Astrocyte (in vitro differentiated cells and primary cell): ENCODE measurements around the gene MICAL3. TPM values are rescaled to one million over a fixed set of nuclear protein-coding genes. Genes with fewer than 3 reads are reported as not detected.

Experiments
- DNase-seq: peaks from one replicate; pipeline ENCODE4 v3.0.0-alpha.2; 2010; ENCODE audit warnings: low read depth
- FAIRE-seq: peaks from 2 replicates; lab custom pipeline; 2011; peaks lifted over from hg19 to GRCh38; lab: Jason Lieb, UNC
- H2AFZ ChIP-seq: 2 replicates; pipeline ENCODE4 v1.6.0; 2012; ENCODE audit warnings: low read depth, low read length, inconsistent platforms
- H3K27ac ChIP-seq: 2 replicates; pipeline ENCODE4 v1.5.1; 2011; ENCODE audit warnings: low read depth, low read length, inconsistent platforms
- H3K27me3 ChIP-seq: 2 replicates; pipeline ENCODE4 v1.6.0; 2011; ENCODE audit warnings: low read length, inconsistent platforms; ENCODE audit not compliant: insufficient read depth
- H3K36me3 ChIP-seq: 2 replicates; pipeline ENCODE4 v1.5.1; 2011; ENCODE audit warnings: low read length, inconsistent platforms; ENCODE audit not compliant: insufficient read depth
- H3K4me1 ChIP-seq: 2 replicates; pipeline ENCODE4 v1.5.1; 2011; ENCODE audit warnings: low read length, inconsistent platforms; ENCODE audit not compliant: insufficient read depth
- H3K4me2 ChIP-seq: 2 replicates; pipeline ENCODE4 v1.6.0; 2012; ENCODE audit warnings: low read length, inconsistent platforms
- H3K4me3 ChIP-seq: 2 replicates; pipeline ENCODE4 v1.5.1; 2011; ENCODE audit warnings: low read depth, mild to moderate bottlenecking, low read length, inconsistent platforms; ENCODE audit not compliant: insufficient read depth
- H3K79me2 ChIP-seq: 2 replicates; pipeline ENCODE4 v1.6.0; 2012; ENCODE audit warnings: mild to moderate bottlenecking, low read length, inconsistent platforms; ENCODE audit not compliant: insufficient read depth
- H3K9ac ChIP-seq: 2 replicates; pipeline ENCODE4 v1.6.0; 2012; ENCODE audit warnings: mild to moderate bottlenecking, low read length, inconsistent platforms
- H3K9me3 ChIP-seq: 2 replicates; pipeline ENCODE4 v1.5.1; 2012; ENCODE audit warnings: low read depth, mild to moderate bottlenecking, low read length, inconsistent platforms; ENCODE audit not compliant: insufficient read depth
- H4K20me1 ChIP-seq: 2 replicates; pipeline ENCODE4 v1.6.0; 2012; ENCODE audit warnings: low read length, inconsistent platforms; ENCODE audit not compliant: insufficient read depth
- H3K27ac Mint-ChIP-seq: one replicate; pipeline ENCODE4 v1.8.0; 2021; ENCODE audit warnings: mild to moderate bottlenecking, mixed read lengths; ENCODE audit not compliant: unreplicated experiment
- H3K27me3 Mint-ChIP-seq: one replicate; pipeline ENCODE4 v1.8.0; 2021; ENCODE audit warnings: low read depth, mixed read lengths; ENCODE audit not compliant: unreplicated experiment
- H3K36me3 Mint-ChIP-seq: one replicate; pipeline ENCODE4 v1.8.0; 2021; ENCODE audit warnings: low read depth, mixed read lengths; ENCODE audit not compliant: unreplicated experiment
- H3K4me1 Mint-ChIP-seq: one replicate; pipeline ENCODE4 v1.8.0; 2021; ENCODE audit warnings: low read depth, mixed read lengths; ENCODE audit not compliant: unreplicated experiment
- H3K4me3 Mint-ChIP-seq: one replicate; pipeline ENCODE4 v1.8.0; 2021; ENCODE audit warnings: mild to moderate bottlenecking, moderate library complexity, mixed read lengths; ENCODE audit not compliant: unreplicated experiment
- H3K9me3 Mint-ChIP-seq: one replicate; pipeline ENCODE4 v1.8.0; 2021; ENCODE audit warnings: mild to moderate bottlenecking, mixed read lengths; ENCODE audit not compliant: unreplicated experiment
- EZH2 ChIP-seq: IDR thresholded peaks from 2 replicates; pipeline ENCODE4 v1.6.1; 2012; ENCODE audit warnings: mild to moderate bottlenecking, low read length, inconsistent platforms; ENCODE audit not compliant: insufficient read depth
- microRNA-seq: library from miRNA; unstranded; fragments of <30 nt; microRNA quantifications from one replicate; pipeline ENCODE4 v1.2.0, GENCODE V29; 2020
- total RNA-seq: library from RNA; stranded (reverse); gene quantifications from 2 replicates; pipeline ENCODE4 v1.2.1, GENCODE V29; 2021
- TF ChIP-seq, protein P1 (sequence below): IDR thresholded peaks from 2 replicates; pipeline ENCODE4 v1.5.1; 2011; ENCODE audit warnings: low read depth, mild to moderate bottlenecking, inconsistent platforms, low read length, moderate library complexity; ENCODE audit not compliant: insufficient read depth

MICAL3 gene
- total RNA-seq, 1 donor from 2014 or later, result 113 TPM

DNA sequence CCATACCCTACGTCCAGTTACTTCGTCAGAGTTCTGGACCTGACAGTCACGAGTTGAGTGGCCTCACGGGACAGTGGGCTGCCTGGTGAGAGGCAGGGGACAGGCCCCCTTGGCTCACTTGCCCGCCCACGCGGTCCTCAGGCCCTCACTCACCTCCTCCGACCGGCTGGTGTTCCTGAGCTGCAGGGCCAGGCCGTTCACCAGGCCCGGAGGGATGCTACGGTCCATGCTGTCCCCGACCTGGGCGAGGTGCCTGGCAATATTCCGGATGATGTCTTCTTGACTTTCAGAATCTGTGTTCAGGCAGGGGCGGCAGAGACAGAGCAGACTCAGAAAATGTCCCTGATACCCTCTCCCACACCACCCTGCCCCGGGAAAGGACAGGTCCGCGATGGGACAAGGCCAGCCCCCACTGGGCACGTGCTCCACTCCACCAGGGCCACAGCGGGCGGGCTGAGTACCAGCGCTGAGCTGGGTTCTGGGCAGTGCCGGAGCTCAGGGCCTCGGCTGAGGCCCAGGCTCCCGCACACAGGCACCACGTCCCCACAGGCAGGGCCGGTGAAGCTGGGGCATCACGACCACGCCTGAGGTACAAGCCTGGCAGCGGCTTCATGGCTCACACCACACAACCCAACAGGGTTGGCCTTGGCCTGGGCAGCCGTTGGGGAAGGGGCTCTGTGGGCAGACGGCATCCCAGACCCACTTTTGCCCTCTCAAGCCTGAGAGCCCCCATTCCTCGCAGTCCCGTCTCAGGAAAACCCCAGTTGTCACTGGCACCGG is 285.0 kb downstream of the MICAL3 start:
- Histone ChIP-seq H3K9me3 (no peaks in the 10 kb centered on the region), H3K4me3 (no peak overlapping the region), H3K27me3 (no peaks in the 10 kb centered on the region), H3K9ac (no peak overlapping the region), H3K36me3 (peaks cover 12% of the 10 kb centered on the region), H3K4me1 (peaks cover 2% of the 10 kb centered on the region), H3K27ac (no peak overlapping the region), H4K20me1 (peaks cover 24% of the 10 kb centered on the region), H3K4me2 (no peak overlapping the region), H2AFZ (no peak overlapping the region), H3K79me2 (no peaks in the 10 kb centered on the region)
- Mint-ChIP-seq H3K27ac (no peak overlapping the region), H3K4me3 (no peak overlapping the region), H3K36me3 (peaks cover 4% of the 10 kb centered on the region), H3K4me1 (peaks cover 6% of the 10 kb centered on the region), H3K27me3 (no peaks in the 10 kb centered on the region), H3K9me3 (no peaks in the 10 kb centered on the region)
- DNase-seq (no peak), FAIRE-seq (no peak)
- TF ChIP-seq, protein P1, sequence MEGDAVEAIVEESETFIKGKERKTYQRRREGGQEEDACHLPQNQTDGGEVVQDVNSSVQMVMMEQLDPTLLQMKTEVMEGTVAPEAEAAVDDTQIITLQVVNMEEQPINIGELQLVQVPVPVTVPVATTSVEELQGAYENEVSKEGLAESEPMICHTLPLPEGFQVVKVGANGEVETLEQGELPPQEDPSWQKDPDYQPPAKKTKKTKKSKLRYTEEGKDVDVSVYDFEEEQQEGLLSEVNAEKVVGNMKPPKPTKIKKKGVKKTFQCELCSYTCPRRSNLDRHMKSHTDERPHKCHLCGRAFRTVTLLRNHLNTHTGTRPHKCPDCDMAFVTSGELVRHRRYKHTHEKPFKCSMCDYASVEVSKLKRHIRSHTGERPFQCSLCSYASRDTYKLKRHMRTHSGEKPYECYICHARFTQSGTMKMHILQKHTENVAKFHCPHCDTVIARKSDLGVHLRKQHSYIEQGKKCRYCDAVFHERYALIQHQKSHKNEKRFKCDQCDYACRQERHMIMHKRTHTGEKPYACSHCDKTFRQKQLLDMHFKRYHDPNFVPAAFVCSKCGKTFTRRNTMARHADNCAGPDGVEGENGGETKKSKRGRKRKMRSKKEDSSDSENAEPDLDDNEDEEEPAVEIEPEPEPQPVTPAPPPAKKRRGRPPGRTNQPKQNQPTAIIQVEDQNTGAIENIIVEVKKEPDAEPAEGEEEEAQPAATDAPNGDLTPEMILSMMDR, result no peak
- TF ChIP-seq EZH2, result no peak

DNA sequence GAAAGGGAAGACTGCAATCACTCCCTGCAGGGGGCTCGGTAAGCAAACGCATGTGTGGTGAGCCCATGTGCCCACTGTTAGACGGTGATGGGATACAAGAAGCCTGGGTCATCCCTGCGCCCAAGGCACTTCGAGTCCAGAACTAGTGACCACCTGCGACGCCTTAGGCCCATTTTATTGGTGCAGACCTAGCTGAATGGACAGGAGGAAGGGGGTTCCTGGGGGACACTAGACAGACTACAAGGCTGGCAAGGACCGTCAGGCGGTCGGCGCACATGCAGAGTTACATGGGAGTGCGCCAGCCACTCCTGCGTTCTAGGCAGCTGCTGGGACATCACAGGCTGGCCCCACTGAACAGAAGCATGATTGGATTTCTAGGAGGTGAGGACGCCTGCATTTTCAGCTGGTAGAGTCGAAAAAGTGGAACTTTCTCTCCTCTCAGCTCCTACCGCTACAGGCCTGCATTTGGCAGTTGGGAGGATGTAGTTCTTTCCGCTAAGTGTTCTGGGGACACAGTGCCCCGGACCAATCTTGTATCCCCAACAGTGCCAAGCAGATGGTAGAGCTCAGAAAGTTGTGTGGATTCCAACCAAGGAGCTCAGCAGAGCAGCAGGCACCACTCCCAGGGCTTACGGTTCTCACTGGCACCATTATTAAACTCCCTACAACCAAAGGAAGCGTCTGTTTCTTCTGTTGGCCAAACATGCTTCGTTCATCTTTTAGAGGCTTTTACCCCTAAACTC is 285.8 kb downstream of the MICAL3 start:
- Histone ChIP-seq H3K36me3 (peaks cover 15% of the 10 kb centered on the region), H3K4me1 (peaks cover 11% of the 10 kb centered on the region), H3K4me3 (no peak overlapping the region), H4K20me1 (peaks cover 17% of the 10 kb centered on the region), H3K27me3 (no peaks in the 10 kb centered on the region), H3K79me2 (no peaks in the 10 kb centered on the region), H3K27ac (no peak overlapping the region), H3K9ac (no peak overlapping the region), H3K9me3 (no peaks in the 10 kb centered on the region), H3K4me2 (no peak overlapping the region), H2AFZ (no peak overlapping the region)
- DNase-seq, result no peak
- H3K9me3 Mint-ChIP-seq, result no peaks in the 10 kb centered on the region
- H3K27me3 Mint-ChIP-seq, result no peaks in the 10 kb centered on the region
- H3K36me3 Mint-ChIP-seq, result peaks cover 8% of the 10 kb centered on the region
- no peak overlapping the region for H3K4me3 Mint-ChIP-seq
- H3K4me1 Mint-ChIP-seq, result peaks cover 14% of the 10 kb centered on the region
- no peak for FAIRE-seq
- no peak overlapping the region for H3K27ac Mint-ChIP-seq
- no peak for TF ChIP-seq EZH2
- TF ChIP-seq, protein P1, result no peak

Small RNA genes lying within 50 kb of the gene (microRNA-seq; reads per million reads assigned to microRNA genes)
- gene MIR3198-1 (not detected), gene MIR648 (not detected)

Other genes starting within 250 kb of the MICAL3 start
- 41.7 and 41.9 TPM in 2 replicates for gene PEX26, start 53.4 kb upstream of the MICAL3 start, total RNA-seq
- 0.79 TPM in 1 of 2 replicates, not detected in the other for gene TUBA8, start 86.2 kb upstream of the MICAL3 start, total RNA-seq
- gene USP18, start 125.6 kb upstream of the MICAL3 start, total RNA-seq, result 78.7 and 87.1 TPM in 2 replicates